ENCODE measurements around the gene TTYH1. TPM values are rescaled to one million over a fixed set of nuclear protein-coding genes. Genes with fewer than 3 reads are reported as not detected.

TTYH1 gene
- total and polyA plus RNA-seq, 4 donors, result 0.05 to 0.46 (median 0.18) TPM; not detected in 1

DNA sequence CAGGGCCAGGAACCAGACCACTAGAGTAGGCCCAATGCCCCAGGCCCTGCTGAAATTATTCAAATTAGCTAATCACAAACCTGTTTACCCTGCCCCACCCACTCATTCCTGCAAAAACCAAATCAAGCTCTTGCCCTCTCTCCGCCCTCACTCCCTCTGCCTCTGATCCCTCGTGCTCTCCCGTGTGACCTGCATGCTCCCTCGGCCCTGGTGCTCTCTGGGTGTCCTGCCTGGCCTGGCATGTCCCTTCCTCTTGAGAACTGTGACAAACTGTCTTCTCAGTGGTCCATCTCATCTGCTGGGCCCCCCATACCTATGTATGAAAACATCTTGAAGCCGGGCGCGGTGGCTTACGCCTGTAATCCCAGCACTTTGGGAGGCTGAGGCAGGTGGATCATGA lies 12.2 kb upstream of the TTYH1 start:
- WGBS, 2 donors, result 89% methylated on average over 8 of the region's 8 CpGs
- H3K27me3 ChIP-seq (ENCODE audit: control insufficient read depth in 3 of 3, insufficient read depth in 3 of 3, low read length in 2 of 3), result no peaks in the 10 kb centered on the region
- DNase-seq, result no peak
- no peak overlapping the region for H3K27ac ChIP-seq (ENCODE audit: low read depth in 1 of 2, low read length in 1 of 2)
- H3K4me3 ChIP-seq, result no peak overlapping the region
- TF ChIP-seq, protein P1, sequence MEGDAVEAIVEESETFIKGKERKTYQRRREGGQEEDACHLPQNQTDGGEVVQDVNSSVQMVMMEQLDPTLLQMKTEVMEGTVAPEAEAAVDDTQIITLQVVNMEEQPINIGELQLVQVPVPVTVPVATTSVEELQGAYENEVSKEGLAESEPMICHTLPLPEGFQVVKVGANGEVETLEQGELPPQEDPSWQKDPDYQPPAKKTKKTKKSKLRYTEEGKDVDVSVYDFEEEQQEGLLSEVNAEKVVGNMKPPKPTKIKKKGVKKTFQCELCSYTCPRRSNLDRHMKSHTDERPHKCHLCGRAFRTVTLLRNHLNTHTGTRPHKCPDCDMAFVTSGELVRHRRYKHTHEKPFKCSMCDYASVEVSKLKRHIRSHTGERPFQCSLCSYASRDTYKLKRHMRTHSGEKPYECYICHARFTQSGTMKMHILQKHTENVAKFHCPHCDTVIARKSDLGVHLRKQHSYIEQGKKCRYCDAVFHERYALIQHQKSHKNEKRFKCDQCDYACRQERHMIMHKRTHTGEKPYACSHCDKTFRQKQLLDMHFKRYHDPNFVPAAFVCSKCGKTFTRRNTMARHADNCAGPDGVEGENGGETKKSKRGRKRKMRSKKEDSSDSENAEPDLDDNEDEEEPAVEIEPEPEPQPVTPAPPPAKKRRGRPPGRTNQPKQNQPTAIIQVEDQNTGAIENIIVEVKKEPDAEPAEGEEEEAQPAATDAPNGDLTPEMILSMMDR (IDR thresholded peaks at IDR 0.05; ENCODE audit: control extremely low read depth, extremely low read depth), result no peak
- H3K9me3 ChIP-seq (ENCODE audit: control insufficient read depth in 4 of 4, insufficient read depth in 3 of 4, low read length in 3 of 4), result no peaks in the 10 kb centered on the region
- no peaks in the 10 kb centered on the region for H3K36me3 ChIP-seq (ENCODE audit: control insufficient read depth in 4 of 4, insufficient read depth in 4 of 4, low read length in 4 of 4)
- H3K9ac ChIP-seq (ENCODE audit: insufficient read depth in 1 of 2, low read length in 2 of 2), result no peak overlapping the region
- ATAC-seq (ENCODE audit: insufficient read depth, low FRiP score), result no peak
- H3K4me1 ChIP-seq (ENCODE audit: control insufficient read depth in 5 of 5, insufficient read depth in 5 of 5, low read length in 5 of 5), result no peaks in the 10 kb centered on the region

DNA sequence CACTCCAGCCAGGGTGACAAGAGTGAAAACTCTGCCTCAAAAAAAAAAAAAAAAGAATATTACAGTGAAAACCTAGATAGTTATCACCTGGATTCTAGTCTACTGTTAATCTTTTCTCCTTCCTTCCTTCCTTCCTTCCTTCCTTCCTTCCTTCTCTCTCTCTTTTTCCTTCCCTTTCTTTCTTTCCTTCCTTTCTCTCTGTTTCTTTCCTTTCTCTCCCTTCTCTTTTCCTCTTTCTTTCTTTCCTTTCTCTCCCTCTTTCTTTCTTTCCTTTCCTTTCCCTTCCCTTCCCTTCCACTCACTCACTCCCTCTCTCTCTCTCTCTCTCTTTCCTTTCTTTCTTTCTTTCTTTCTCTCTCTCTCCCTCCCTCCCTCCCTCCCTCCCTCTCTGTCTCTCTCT lies 9.6 kb upstream of the TTYH1 start:
- H3K27me3 ChIP-seq (ENCODE audit: control insufficient read depth in 3 of 3, insufficient read depth in 3 of 3, low read length in 2 of 3), result peaks cover 0 to 2% (median 0%) of the 10 kb centered on the region in 3 donors
- no peak for DNase-seq
- ATAC-seq (ENCODE audit: insufficient read depth, low FRiP score), result no peak
- H3K9ac ChIP-seq (ENCODE audit: insufficient read depth in 1 of 2, low read length in 2 of 2), result no peak overlapping the region
- H3K9me3 ChIP-seq (ENCODE audit: control insufficient read depth in 4 of 4, insufficient read depth in 3 of 4, low read length in 3 of 4), result no peaks in the 10 kb centered on the region
- H3K27ac ChIP-seq (ENCODE audit: low read depth in 1 of 2, low read length in 1 of 2), result no peak overlapping the region
- H3K4me1 ChIP-seq (ENCODE audit: control insufficient read depth in 5 of 5, insufficient read depth in 5 of 5, low read length in 5 of 5), result no peaks in the 10 kb centered on the region
- no peaks in the 10 kb centered on the region for H3K36me3 ChIP-seq (ENCODE audit: control insufficient read depth in 4 of 4, insufficient read depth in 4 of 4, low read length in 4 of 4)
- TF ChIP-seq, protein P1 (IDR thresholded peaks at IDR 0.05; ENCODE audit: control extremely low read depth, extremely low read depth), result no peak
- no peak overlapping the region for H3K4me3 ChIP-seq

DNA sequence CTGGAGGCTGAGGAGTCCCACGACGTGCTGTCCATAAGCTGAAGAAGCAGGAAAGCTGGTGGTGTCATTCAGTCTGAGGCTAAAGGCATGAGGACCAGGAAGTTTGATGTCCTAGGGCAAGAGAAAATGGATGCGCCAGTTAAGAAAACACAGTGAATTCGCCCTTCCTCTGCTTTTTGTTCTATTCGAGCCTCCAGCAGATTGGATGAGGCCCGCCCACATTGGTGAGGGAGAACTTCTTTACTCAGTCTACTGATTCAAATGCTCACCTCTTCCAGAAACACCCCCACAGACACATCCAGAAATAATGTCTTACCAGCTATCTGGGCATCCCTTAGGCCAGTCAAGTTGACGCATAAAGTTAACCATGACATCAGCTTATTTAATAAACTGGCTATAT lies 7.5 kb upstream of the TTYH1 start:
- DNase-seq (no peak), ATAC-seq (ENCODE audit: insufficient read depth, low FRiP score) (no peak)
- Histone ChIP-seq H3K36me3 (ENCODE audit: control insufficient read depth in 4 of 4, insufficient read depth in 4 of 4, low read length in 4 of 4) (no peaks in the 10 kb centered on the region), H3K4me3 (no peak overlapping the region), H3K27me3 (ENCODE audit: control insufficient read depth in 3 of 3, insufficient read depth in 3 of 3, low read length in 2 of 3) (peaks cover 0 to 2% (median 0%) of the 10 kb centered on the region in 3 donors), H3K9ac (ENCODE audit: insufficient read depth in 1 of 2, low read length in 2 of 2) (no peak overlapping the region), H3K4me1 (ENCODE audit: control insufficient read depth in 5 of 5, insufficient read depth in 5 of 5, low read length in 5 of 5) (no peaks in the 10 kb centered on the region), H3K27ac (ENCODE audit: low read depth in 1 of 2, low read length in 1 of 2) (no peak overlapping the region), H3K9me3 (ENCODE audit: control insufficient read depth in 4 of 4, insufficient read depth in 3 of 4, low read length in 3 of 4) (no peaks in the 10 kb centered on the region)
- 92 to 93% methylated on average over 7 of the region's 7 CpGs for WGBS, 2 donors
- TF ChIP-seq, protein P1 (IDR thresholded peaks at IDR 0.05; ENCODE audit: control extremely low read depth, extremely low read depth), result no peak

DNA sequence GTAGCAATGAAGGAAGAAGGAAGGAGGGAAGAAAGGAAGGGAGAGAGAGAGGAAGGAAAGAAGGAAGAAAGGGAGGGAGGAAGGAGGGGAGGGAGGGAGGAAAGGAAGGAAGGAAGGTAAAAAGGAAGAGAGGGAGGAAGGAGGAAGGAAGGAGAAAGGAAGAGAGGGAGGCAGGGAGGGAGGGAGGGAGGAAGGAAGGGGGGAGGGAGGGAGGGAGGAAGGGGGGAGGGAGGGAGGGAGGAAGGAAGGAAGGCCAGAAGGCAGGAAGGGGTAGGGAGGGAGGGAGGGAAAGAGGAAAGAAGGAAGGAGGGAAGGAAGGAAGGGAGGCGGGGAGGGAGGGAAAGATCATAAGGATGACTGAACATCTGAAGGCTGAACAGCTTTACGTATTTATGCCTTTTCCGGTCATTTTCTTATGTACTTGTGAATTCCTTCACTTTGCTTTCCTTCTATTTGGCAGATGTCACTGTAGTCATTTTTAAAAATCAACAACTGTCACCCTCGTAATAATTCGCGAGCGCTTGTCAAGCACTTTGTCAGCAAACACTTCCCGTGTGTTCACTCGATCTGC lies 6.7 kb upstream of the TTYH1 start:
- 71 to 83% methylated on average over 9 of the region's 9 CpGs for WGBS, 2 donors
- Histone ChIP-seq H3K9ac (ENCODE audit: insufficient read depth in 1 of 2, low read length in 2 of 2) (no peak overlapping the region), H3K27me3 (ENCODE audit: control insufficient read depth in 3 of 3, insufficient read depth in 3 of 3, low read length in 2 of 3) (peaks cover 0 to 2% (median 0%) of the 10 kb centered on the region in 3 donors), H3K4me1 (ENCODE audit: control insufficient read depth in 5 of 5, insufficient read depth in 5 of 5, low read length in 5 of 5) (no peaks in the 10 kb centered on the region), H3K27ac (ENCODE audit: low read depth in 1 of 2, low read length in 1 of 2) (no peak overlapping the region), H3K4me3 (no peak overlapping the region), H3K9me3 (ENCODE audit: control insufficient read depth in 4 of 4, insufficient read depth in 3 of 4, low read length in 3 of 4) (no peaks in the 10 kb centered on the region), H3K36me3 (ENCODE audit: control insufficient read depth in 4 of 4, insufficient read depth in 4 of 4, low read length in 4 of 4) (no peaks in the 10 kb centered on the region)
- TF ChIP-seq, protein P1 (IDR thresholded peaks at IDR 0.05; ENCODE audit: control extremely low read depth, extremely low read depth), result no peak
- no peak for DNase-seq
- ATAC-seq (ENCODE audit: insufficient read depth, low FRiP score), result no peak

Data from lung (tissue), 12 donors.